ENCODE data around the gene HEPN1. TPM values are rescaled to one million over a fixed set of nuclear protein-coding genes. Genes with fewer than 3 reads are reported as not detected.

The HEPN1 gene
- total RNA-seq, 1 donor from 2014 or later: not detected

DNA sequence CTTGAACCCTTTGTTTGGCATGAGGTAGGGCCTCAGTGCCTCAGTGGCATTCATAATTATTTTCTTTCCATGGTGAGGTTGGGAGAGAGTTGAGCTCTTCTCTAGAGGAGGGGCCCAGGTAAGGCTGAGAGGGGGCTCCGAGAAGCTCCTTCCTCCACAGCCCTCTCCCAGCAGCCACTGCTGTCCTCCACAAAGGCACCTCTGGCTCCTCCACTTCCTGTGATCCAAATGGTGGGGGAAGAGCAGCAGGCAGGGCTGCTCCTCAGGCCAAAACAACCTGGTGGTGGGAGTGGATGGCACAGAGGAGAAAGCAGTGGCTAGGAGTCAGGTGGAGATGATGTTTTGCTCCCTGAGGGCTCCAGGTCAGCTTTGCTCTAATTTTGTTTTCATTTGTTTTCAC, 34.7 kb upstream of the HEPN1 start:
- DNase-seq (ENCODE audit: low spot score): peak; percentile 55

GRCh38 chr11:124884869-124885479, 34.1 kb upstream of the HEPN1 start:
- peak; percentile 76 for DNase-seq (ENCODE audit: low spot score)

GRCh38 chr11:124886476-124886875, 32.6 kb upstream of the HEPN1 start:
- peak; percentile 78 for DNase-seq (ENCODE audit: low spot score)

DNA sequence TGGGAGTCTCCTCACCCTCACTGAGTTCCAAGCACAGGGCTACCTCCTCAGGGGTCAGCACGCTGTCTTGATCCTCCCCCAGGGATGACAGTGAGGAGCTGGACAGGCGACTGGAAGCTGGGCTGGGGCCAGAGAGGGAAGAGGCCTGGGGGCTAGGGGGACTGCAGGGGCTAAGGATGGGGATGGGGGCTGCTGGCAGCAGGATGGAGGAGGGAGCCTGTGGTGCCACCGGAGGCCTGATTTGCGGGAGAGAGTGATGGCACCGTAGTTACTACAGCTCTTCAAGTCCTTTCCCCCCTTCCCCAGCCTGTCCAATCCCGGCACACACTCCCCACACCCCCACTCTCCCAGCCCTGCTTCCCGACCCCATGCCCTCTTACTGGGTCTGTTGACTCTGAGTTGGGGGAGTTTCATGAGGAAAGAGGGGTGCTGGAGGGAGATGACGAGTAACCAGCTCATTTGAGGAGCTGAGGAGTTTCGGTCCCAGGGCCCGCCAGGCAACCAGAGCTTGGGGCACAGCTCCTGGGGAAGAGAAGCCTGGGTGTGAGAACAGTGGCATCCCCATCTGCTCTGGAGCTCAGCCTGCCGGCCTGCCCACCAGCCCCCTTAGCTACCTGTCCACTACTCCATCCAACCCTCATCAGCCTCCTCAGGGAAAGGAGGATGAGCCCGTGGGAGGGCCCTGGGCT, 31.9 kb upstream of the HEPN1 start:
- DNase-seq (ENCODE audit: low spot score): peak; percentile 78

GRCh38 chr11:124887667-124888013, 31.4 kb upstream of the HEPN1 start:
- DNase-seq (ENCODE audit: low spot score): no peak

GRCh38 chr11:124889191-124890091, 29.6 kb upstream of the HEPN1 start:
- DNase-seq (ENCODE audit: low spot score): no peak

DNA sequence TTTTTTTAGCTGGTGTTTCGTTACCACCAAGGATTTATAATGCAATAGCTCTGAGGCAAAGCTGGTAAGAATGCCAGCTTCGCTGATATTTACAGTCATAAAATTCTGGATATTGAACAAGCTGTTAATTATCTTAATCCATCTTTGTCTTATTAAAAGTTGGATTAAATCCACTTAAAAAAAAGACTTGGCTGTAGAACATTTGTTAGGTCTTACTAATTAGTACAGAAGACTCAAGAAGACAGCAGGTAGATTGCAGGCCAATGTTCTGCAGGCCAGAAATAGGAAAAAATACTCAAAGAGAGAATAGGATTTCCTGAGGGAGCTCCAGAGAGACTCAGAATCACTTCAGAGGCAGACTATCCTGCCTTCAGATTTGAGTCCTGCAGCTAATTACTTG, 28.9 kb upstream of the HEPN1 start:
- no peak for DNase-seq (ENCODE audit: low spot score)

DNA sequence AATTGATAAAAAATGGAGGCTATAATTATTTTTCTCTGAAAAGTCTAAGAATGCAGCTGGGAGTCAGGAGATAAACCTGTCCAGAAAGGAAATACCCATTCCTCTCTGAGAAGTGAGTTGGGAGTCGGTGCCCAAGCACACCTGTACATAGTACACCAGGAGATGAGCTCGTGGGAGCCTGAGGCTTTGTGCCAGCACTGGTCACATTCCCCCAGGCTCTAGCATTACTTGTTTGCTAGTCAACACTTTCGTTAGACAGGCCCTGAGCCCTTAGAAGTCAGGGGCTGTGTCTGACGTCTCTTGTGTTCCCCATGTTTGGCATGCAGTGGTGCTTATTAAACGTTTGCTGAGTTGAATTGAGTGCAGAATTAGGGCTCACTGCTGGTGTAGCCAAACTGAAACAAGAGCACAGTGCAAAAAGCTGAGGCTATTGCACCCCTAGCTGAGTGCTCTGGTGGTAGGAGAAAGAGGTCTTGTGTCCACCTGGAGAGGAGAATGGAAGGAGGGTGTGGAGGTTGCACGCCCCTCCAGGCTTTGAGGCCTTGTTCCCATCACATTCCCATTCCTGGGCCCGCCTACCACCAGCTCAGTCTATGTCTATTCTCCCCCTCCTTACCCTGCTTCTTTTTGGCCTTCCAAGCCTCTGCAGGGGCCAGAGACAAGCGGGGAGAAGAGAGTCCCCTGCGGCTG, 28.2 kb upstream of the HEPN1 start:
- DNase-seq (ENCODE audit: low spot score): no peak

DNA sequence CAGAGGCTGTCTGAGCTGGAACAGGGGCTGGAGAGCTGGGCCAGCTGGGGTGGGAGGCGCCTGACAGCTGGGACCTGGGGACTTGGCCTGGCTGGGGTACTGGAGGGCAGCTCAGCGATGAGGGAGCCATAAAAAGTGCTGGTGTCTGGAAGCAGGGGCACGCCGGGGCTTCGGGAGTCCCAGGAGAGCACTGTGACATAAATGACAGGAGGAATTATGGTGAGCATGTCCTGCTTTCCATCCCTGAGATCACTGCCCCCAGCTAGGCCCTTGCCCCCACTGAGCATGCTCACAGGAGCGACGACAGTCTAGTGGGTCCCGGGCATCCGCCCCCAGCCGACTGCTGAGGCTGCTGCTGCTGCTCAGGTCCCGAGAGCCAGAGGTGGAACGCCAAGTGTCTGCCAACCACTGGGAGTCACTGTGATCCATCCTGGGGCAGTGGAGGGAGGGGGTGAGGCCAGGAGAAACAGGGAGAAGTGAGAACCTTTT, 27.6 kb upstream of the HEPN1 start:
- DNase-seq (ENCODE audit: low spot score): peak; percentile 88

- DNase-seq (ENCODE audit: low spot score): no peak
Observed at GRCh38 chr11:124892146-124892545, 26.9 kb upstream of the HEPN1 start.

- no peak for DNase-seq (ENCODE audit: low spot score)
Observed at GRCh38 chr11:124892750-124893454, 26.1 kb upstream of the HEPN1 start.

DNA sequence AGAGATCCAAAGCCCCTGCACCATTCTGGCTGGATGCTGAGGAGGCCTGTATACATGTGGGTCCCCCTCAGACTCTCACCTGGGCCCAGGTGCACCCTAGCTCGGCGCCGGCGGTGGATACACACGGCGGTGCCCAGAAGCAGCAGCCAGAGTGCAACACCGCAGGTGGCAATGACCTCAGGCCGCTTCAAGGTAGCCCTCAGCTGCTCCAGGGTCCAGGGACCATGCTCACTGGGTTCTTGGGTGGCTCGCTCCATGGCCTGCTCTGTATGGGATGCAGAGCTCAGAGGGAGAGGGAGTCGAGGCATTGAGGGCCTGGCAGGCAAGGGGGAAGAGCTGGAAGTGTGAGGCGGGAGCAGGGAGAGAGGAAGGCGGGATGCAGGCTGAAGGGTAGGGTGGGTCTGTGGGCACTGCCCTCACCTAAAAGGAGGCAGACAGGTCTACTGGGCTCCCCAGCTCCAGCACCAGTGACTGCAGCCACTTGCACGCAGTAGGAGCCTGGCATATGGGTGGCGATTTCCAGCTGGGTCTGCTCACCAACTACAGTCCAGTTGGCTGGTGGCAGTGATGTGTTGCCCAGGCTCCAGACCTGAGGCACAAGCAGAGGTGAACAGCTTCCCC, 25.2 kb upstream of the HEPN1 start:
- DNase-seq (ENCODE audit: low spot score): peak; percentile 62

- DNase-seq (ENCODE audit: low spot score): no peak
Observed at GRCh38 chr11:124894606-124895430, 24.2 kb upstream of the HEPN1 start.

DNA sequence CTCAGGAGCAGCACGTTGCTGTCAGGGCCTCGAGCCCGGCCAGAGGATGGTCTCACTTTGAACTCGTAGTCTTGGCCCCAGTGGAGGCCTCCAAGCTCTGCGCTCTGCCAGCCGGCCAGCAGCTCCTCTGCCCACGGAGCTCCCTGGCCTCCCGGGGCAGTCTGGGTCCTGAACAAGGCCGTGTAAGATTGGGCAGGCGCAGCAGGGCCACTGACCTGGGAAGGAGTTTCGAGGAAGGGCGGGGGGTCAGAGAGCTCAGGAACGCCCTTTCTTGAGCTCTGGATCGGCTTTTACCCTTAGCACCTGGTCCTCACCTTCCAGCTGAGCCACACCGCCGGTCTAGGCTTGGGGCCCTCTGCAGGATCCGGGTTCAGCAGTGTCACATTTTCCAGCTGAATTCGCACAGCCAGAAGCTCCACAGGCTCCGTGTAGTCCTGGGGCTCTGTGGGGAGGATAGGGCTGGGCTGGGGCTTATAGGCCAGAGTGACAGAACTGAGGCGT, 23.5 kb upstream of the HEPN1 start:
- DNase-seq (ENCODE audit: low spot score): peak; percentile 80

DNA sequence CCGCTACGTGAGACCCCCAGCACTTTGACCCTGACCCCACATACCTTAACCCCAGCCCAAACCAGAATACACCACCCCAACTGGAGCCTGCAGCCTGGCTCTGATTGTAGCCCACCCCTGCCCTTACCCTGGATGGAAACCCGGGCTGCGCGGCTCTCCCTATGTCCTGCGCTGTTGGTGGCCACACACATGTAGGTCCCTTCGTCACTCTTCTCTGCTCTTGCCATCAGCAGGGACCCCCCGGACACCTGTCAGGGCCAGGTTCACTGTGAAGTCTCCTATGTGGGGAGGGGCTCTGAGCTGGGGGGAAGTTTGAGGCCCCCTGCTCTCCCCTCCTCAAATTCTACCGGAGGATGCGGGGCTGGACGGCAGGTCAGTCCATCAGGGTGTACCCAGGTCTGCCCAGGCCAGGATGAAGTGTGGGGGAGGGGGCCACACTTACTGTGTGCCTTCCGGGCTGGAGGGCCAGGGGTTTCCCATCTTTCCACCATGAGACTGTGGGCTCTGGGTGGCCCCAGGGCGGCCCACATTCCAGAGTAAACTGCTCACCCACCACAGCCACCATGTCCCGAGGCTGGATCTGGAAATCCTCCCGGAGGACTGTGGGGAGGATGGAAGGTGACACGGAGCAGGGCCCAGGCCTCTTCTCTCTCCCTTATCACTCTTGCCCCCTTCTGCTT, 22.8 kb upstream of the HEPN1 start:
- peak; percentile 65 for DNase-seq (ENCODE audit: low spot score)

DNA sequence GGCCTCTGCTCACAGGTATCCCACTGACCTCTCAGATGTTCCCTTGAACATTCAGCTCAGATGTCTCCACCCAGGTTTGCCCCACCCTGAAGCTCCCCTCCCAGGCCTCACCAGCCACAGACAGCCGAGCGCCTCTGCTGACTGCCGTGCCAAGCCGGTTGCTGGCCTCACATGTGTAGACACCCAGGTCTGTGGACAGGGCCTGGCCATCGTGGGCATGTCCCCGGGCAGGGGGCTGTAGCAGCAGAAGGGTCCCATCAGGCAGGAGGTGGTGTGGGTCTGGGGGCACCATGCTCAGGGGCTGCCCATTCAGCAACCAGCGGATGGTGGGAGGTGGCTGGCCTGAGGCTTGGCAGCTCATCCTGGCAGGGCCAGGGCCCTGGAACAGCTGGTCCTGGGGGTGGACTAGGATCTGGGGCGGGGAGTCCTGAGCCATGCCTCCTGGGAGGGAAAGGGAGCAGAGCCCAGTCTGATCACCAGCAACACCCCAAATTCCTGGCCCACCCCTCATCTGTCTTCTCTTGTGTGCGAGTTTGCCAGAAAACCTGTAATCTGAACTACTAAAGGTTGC, 22.1 kb upstream of the HEPN1 start:
- peak; percentile 86 for DNase-seq (ENCODE audit: low spot score)

DNA sequence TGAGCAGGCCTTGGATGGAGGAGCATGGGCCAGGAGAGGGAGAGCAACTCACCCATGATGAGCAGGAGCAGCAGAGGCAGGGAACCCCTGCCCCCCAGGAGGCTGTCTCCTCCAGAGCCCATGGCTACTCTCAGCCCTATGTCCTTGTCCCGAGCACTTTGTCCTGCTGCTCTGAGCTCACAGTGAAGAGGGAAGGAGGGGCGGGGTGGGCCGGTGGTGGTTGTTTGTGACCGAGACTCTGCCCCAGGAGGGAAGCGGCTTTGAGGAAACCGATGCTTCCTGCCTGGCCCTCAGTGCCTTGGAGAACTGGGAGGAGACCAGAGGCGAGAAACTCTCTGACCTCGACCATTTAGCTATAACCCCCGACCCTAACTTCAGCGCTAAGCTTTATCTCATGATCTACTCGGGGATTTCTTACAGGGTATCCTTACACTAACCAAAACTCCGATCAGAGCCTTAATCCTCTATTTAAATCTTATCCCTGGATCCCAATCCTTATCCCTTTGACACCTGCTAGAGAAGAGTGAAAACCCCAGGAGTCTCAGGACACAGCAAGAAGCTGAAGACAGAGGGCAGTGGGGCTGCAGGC, 21.3 kb upstream of the HEPN1 start, which contains the start of gene ROBO4:
TSS of gene ROBO4 (minus strand) at position 192 of the 589 bp plus-strand sequence. CDS start at position 122, 70 bp downstream.
- peak; percentile 88 for DNase-seq (ENCODE audit: low spot score)

- no peak for DNase-seq (ENCODE audit: low spot score)
Observed at GRCh38 chr11:124898263-124898680, 20.8 kb upstream of the HEPN1 start.

All from mesenteric fat pad (tissue), 1 donor.